CD4-positive, CD25-positive, alpha-beta regulatory T cell (primary cell): Measurements from ENCODE around the gene SPACA5. TPM values are rescaled to one million over a fixed set of nuclear protein-coding genes. Genes with fewer than 3 reads are reported as not detected.

ENCODE experiments used
- ATAC-seq, 2 donors: fragments of 150-1000 bp; cut with Tn5 transposase; one replicate each; pipeline ENCODE4 v1.10.0; 2021; ENCODE audit warnings: low read depth in 2 of 2, moderate number of reproducible peaks in 2 of 2, moderate library complexity in 1 of 2
- DNase-seq, 3 donors: peaks; one replicate each; pipeline versions ENCODE4 v3.0.0 to v3.0.0-alpha.2; 2012 to 2022; ENCODE audit warnings: mixed read lengths in 1 of 3
- H3K27ac ChIP-seq: one replicate; pipeline ENCODE4 v1.7.0; 2013; ENCODE audit warnings: mild to moderate bottlenecking, low read length; ENCODE audit not compliant: insufficient read depth, poor library complexity, severe bottlenecking
- H3K27me3 ChIP-seq: one replicate; pipeline ENCODE4 v1.7.0; 2013; ENCODE audit warnings: low read length; ENCODE audit not compliant: control insufficient read depth, insufficient read depth
- H3K36me3 ChIP-seq: one replicate; pipeline ENCODE4 v1.7.0; 2013; ENCODE audit warnings: mild to moderate bottlenecking, low read length, moderate library complexity; ENCODE audit not compliant: control insufficient read depth, insufficient read depth
- H3K4me1 ChIP-seq: 2 replicates; pipeline ENCODE4 v1.7.0; 2013; ENCODE audit warnings: mild to moderate bottlenecking, low read length; ENCODE audit not compliant: insufficient read depth, control insufficient read depth, poor library complexity, severe bottlenecking
- H3K4me3 ChIP-seq: one replicate; pipeline ENCODE4 v1.7.0; 2013; ENCODE audit warnings: low read depth, mild to moderate bottlenecking, low read length, moderate library complexity
- H3K9me3 ChIP-seq, 2 experiments: 1 replicate in 1 of 2; 2 replicates in 1 of 2; pipeline ENCODE4 v1.7.0; 2013; ENCODE audit warnings: low read length in 2 of 2, mild to moderate bottlenecking in 1 of 2, moderate library complexity in 1 of 2; ENCODE audit not compliant: control insufficient read depth in 2 of 2
- H3K27ac Mint-ChIP-seq, 3 donors: one replicate each; pipeline ENCODE4 v1.8.0; 2020 to 2022; ENCODE audit warnings: mild to moderate bottlenecking in 3 of 3, mixed read lengths in 3 of 3, moderate library complexity in 2 of 3
- H3K27me3 Mint-ChIP-seq: one replicate; pipeline ENCODE4 v1.8.0; 2022; ENCODE audit warnings: mild to moderate bottlenecking, mixed read lengths
- H3K36me3 Mint-ChIP-seq: one replicate; pipeline ENCODE4 v1.8.0; 2020; ENCODE audit warnings: mixed read lengths
- H3K4me1 Mint-ChIP-seq, 4 donors: one replicate each; pipeline ENCODE4 v1.8.0; 2020 to 2022; ENCODE audit warnings: mixed read lengths in 4 of 4, mild to moderate bottlenecking in 1 of 4
- H3K4me3 Mint-ChIP-seq, 4 donors: one replicate each; pipeline ENCODE4 v1.8.0; 2020 to 2022; ENCODE audit warnings: mild to moderate bottlenecking in 4 of 4, mixed read lengths in 4 of 4, moderate library complexity in 3 of 4
- H3K9me3 Mint-ChIP-seq, 7 donors: one replicate each; pipeline ENCODE4 v1.8.0; 2020 to 2022; ENCODE audit warnings: mixed read lengths in 7 of 7, mild to moderate bottlenecking in 3 of 7, moderate library complexity in 2 of 7
- polyA plus RNA-seq, 4 donors: library from polyadenylated mRNA; unstranded; fragments of 300-500 nt; fragmentation: Illumina TruSeq; gene quantifications; one replicate each; pipeline ENCODE4 v1.2.3, GENCODE V29; 2021
- total RNA-seq: library from RNA; stranded (reverse); gene quantifications from one replicate; pipeline ENCODE4 v1.2.3, GENCODE V29; 2022

The SPACA5 gene
- total and polyA plus RNA-seq, 5 donors from 2014 or later = 0.79 TPM; not detected in 4

GRCh38 chrX:48043056-48043455 lies 36.3 kb downstream of the SPACA5 start:
- H3K4me1 Mint-ChIP-seq = no peaks in the 10 kb centered on the region
- H3K36me3 Mint-ChIP-seq = peaks cover 4% of the 10 kb centered on the region
- no peak for DNase-seq
- no peak overlapping the region for H3K27ac ChIP-seq
- no peaks in the 10 kb centered on the region for H3K4me1 ChIP-seq
- ATAC-seq = no peak
- no peaks in the 10 kb centered on the region for H3K27me3 ChIP-seq
- H3K36me3 ChIP-seq = no peaks in the 10 kb centered on the region
- no peaks in the 10 kb centered on the region for H3K9me3 ChIP-seq
- H3K4me3 Mint-ChIP-seq = no peak overlapping the region
- H3K4me3 ChIP-seq = no peak overlapping the region
- peaks cover 0 to 1% (median 0%) of the 10 kb centered on the region in 7 donors for H3K9me3 Mint-ChIP-seq
- H3K27ac Mint-ChIP-seq = no peak overlapping the region
- H3K27me3 Mint-ChIP-seq = no peaks in the 10 kb centered on the region

- H3K27me3 Mint-ChIP-seq = no peaks in the 10 kb centered on the region
- H3K27ac ChIP-seq = no peak overlapping the region
- no peaks in the 10 kb centered on the region for H3K27me3 ChIP-seq
- peaks cover 0 to 1% (median 0%) of the 10 kb centered on the region in 7 donors for H3K9me3 Mint-ChIP-seq
- peaks cover 4% of the 10 kb centered on the region for H3K36me3 Mint-ChIP-seq
- ATAC-seq (no peak), DNase-seq (no peak)
- H3K27ac Mint-ChIP-seq = no peak overlapping the region
- H3K9me3 ChIP-seq = no peaks in the 10 kb centered on the region
- no peaks in the 10 kb centered on the region for H3K4me1 ChIP-seq
- H3K36me3 ChIP-seq = no peaks in the 10 kb centered on the region
- no peak overlapping the region for H3K4me3 ChIP-seq
- no peak overlapping the region for H3K4me3 Mint-ChIP-seq
- H3K4me1 Mint-ChIP-seq = no peaks in the 10 kb centered on the region
Measured at GRCh38 chrX:48045410-48046311, 38.9 kb downstream of the SPACA5 start.

GRCh38 chrX:48046846-48047245 lies 40.1 kb downstream of the SPACA5 start:
- no peaks in the 10 kb centered on the region for H3K36me3 ChIP-seq
- Mint-ChIP-seq H3K27ac (no peak overlapping the region), H3K4me3 (no peak overlapping the region), H3K9me3 (peaks cover 0 to 1% (median 0%) of the 10 kb centered on the region in 7 donors), H3K4me1 (no peaks in the 10 kb centered on the region), H3K27me3 (no peaks in the 10 kb centered on the region), H3K36me3 (peaks cover 4% of the 10 kb centered on the region)
- H3K9me3 ChIP-seq = no peaks in the 10 kb centered on the region
- DNase-seq = no peak
- H3K4me1 ChIP-seq = no peaks in the 10 kb centered on the region
- no peak for ATAC-seq
- H3K4me3 ChIP-seq = no peak overlapping the region
- no peak overlapping the region for H3K27ac ChIP-seq
- no peaks in the 10 kb centered on the region for H3K27me3 ChIP-seq

GRCh38 chrX:48058621-48059295 lies 52.0 kb downstream of the SPACA5 start:
- H3K36me3 ChIP-seq = peaks cover 26% of the 10 kb centered on the region
- H3K27me3 ChIP-seq = no peaks in the 10 kb centered on the region
- Mint-ChIP-seq H3K9me3 (peaks cover 0 to 23% (median 8%) of the 10 kb centered on the region in 7 donors), H3K36me3 (peaks cover 33% of the 10 kb centered on the region), H3K27me3 (no peaks in the 10 kb centered on the region), H3K4me1 (no peaks in the 10 kb centered on the region), H3K27ac (no peak overlapping the region), H3K4me3 (no peak overlapping the region)
- no peak overlapping the region for H3K4me3 ChIP-seq
- no peak overlapping the region for H3K27ac ChIP-seq
- no peak for ATAC-seq
- H3K4me1 ChIP-seq = no peaks in the 10 kb centered on the region
- H3K9me3 ChIP-seq = peaks cover 15 to 25% of the 10 kb centered on the region in 2 experiments
- no peak for DNase-seq

GRCh38 chrX:48059296-48059639 lies 52.5 kb downstream of the SPACA5 start:
- Mint-ChIP-seq H3K9me3 (peaks cover 0 to 23% (median 8%) of the 10 kb centered on the region in 7 donors), H3K27me3 (no peaks in the 10 kb centered on the region), H3K36me3 (peaks cover 33% of the 10 kb centered on the region), H3K4me3 (no peak overlapping the region), H3K4me1 (no peaks in the 10 kb centered on the region), H3K27ac (no peak overlapping the region)
- no peaks in the 10 kb centered on the region for H3K4me1 ChIP-seq
- peaks cover 26% of the 10 kb centered on the region for H3K36me3 ChIP-seq
- no peaks in the 10 kb centered on the region for H3K27me3 ChIP-seq
- ATAC-seq (no peak), DNase-seq (no peak)
- no peak overlapping the region for H3K27ac ChIP-seq
- H3K4me3 ChIP-seq = no peak overlapping the region
- peaks cover 15 to 25% of the 10 kb centered on the region in 2 experiments for H3K9me3 ChIP-seq

Other genes with a start within 250 kb of the SPACA5 start
- 10.9 TPM for gene ZNF81, start 170.1 kb upstream of the SPACA5 start, total RNA-seq
- 1 to 10 TPM; 1.8 to 6.0 (median 2.7) TPM for gene ZNF81, start 170.1 kb upstream of the SPACA5 start, polyA plus RNA-seq
- gene ZNF182, start 3.0 kb upstream of the SPACA5 start, total RNA-seq = 7.1 TPM
- gene ZNF182, start 3.0 kb upstream of the SPACA5 start, polyA plus RNA-seq = 1 to 10 TPM; 3.0 to 6.2 (median 4.1) TPM
- gene ZNF630, start 64.7 kb downstream of the SPACA5 start, total RNA-seq = 1.5 TPM
- gene ZNF630, start 64.7 kb downstream of the SPACA5 start, polyA plus RNA-seq = 1 to 10 TPM; 1.2 to 2.7 (median 1.9) TPM
- gene SPACA5B, start 123.6 kb downstream of the SPACA5 start, total RNA-seq = not detected
- not detected for gene SPACA5B, start 123.6 kb downstream of the SPACA5 start, polyA plus RNA-seq
- gene SSX5, start 189.8 kb downstream of the SPACA5 start, total RNA-seq = not detected
- gene SSX5, start 189.8 kb downstream of the SPACA5 start, polyA plus RNA-seq = not detected
- not detected for gene SSX1, start 248.4 kb downstream of the SPACA5 start, total RNA-seq
- gene SSX1, start 248.4 kb downstream of the SPACA5 start, polyA plus RNA-seq = not detected